PC-3 (cell line): ENCODE data around the gene KCNG2. TPM values are rescaled to one million over a fixed set of nuclear protein-coding genes. Genes with fewer than 3 reads are reported as not detected.

ENCODE experiments used
- ATAC-seq: fragments of 200-7000 bp; cut with Tn5 transposase; 2 replicates; pipeline ENCODE4 v1.9.1; 2020; ENCODE audit warnings: mild to moderate bottlenecking, moderate library complexity
- BruUV-seq: library from RNA; stranded (reverse); fragments of 400-500 nt; replicated peaks from 2 replicates; lab custom pipeline; 2021; lab: Mats Ljungman, UMichigan
- CTCF ChIA-PET: fragments of 300-600 bp; sonication (Branson Sonifier 250); formaldehyde crosslinking; loops from one replicate; lab custom pipeline; 2022; ENCODE audit warnings: antibody characterized with exemption; lab: Charles Lee
- POLR2A ChIA-PET: fragments of 300-600 bp; sonication (Branson Sonifier 250); formaldehyde crosslinking; loops from one replicate; lab custom pipeline; 2022; ENCODE audit warnings: antibody characterized with exemption; ENCODE audit not compliant: unreplicated experiment; lab: Charles Lee
- DNase-seq: peaks from one replicate; pipeline ENCODE4 v3.0.0-alpha.2; 2015
- H2AFZ ChIP-seq: fragments of 300-600 bp; sonication (generic); 2 replicates; pipeline ENCODE4 v1.6.0; 2016; ENCODE audit warnings: antibody characterized with exemption, low read length
- H3F3A ChIP-seq: fragments of 300-600 bp; sonication (generic); one replicate; pipeline ENCODE4 v1.6.0; 2017; ENCODE audit warnings: antibody characterized with exemption, low read length, control low read depth, mild to moderate bottlenecking; ENCODE audit not compliant: unreplicated experiment
- H3K27ac ChIP-seq: fragments of 300-600 bp; sonication (generic); 2 replicates; pipeline ENCODE4 v1.5.1; 2016; ENCODE audit warnings: mild to moderate bottlenecking, low read length
- H3K27me3 ChIP-seq: fragments of 300-600 bp; sonication (generic); 2 replicates; pipeline ENCODE4 v1.6.1; 2016; ENCODE audit warnings: low read length, mixed read lengths
- H3K36me3 ChIP-seq: fragments of 300-600 bp; sonication (generic); 2 replicates; pipeline ENCODE4 v1.6.1; 2016; ENCODE audit warnings: low read depth, mixed run types, low read length, mixed read lengths
- H3K4me1 ChIP-seq: fragments of 300-600 bp; sonication (generic); 2 replicates; pipeline ENCODE4 v1.5.1; 2016; ENCODE audit warnings: low read length; ENCODE audit not compliant: insufficient read depth
- H3K4me2 ChIP-seq: fragments of 300-600 bp; sonication (generic); 2 replicates; pipeline ENCODE4 v1.6.0; 2016; ENCODE audit warnings: low read length
- H3K4me3 ChIP-seq: fragments of 300-600 bp; sonication (generic); 2 replicates; pipeline ENCODE4 v1.5.1; 2016; ENCODE audit warnings: mild to moderate bottlenecking, low read length, mixed read lengths
- H3K79me2 ChIP-seq: fragments of 300-600 bp; sonication (generic); 2 replicates; pipeline ENCODE4 v1.6.1; 2017; ENCODE audit warnings: low read length, mixed read lengths
- H3K9ac ChIP-seq: fragments of 300-600 bp; sonication (generic); 2 replicates; pipeline ENCODE4 v1.6.0; 2016; ENCODE audit warnings: mild to moderate bottlenecking, low read length
- H3K9me2 ChIP-seq: fragments of 300-600 bp; sonication (generic); replicated peaks from 2 replicates; pipeline ENCODE4 v1.6.1; 2016; ENCODE audit warnings: mixed run types, low read length, mixed read lengths
- H3K9me3 ChIP-seq: fragments of 300-600 bp; sonication (generic); 2 replicates; pipeline ENCODE4 v1.6.1; 2016; ENCODE audit warnings: low read length, mixed read lengths
- H4K20me1 ChIP-seq: fragments of 300-600 bp; sonication (generic); 2 replicates; pipeline ENCODE4 v1.6.1; 2016; ENCODE audit warnings: low read length, mixed read lengths
- EZH2 ChIP-seq: fragments of 300-600 bp; sonication (generic); IDR thresholded peaks from one replicate; pipeline ENCODE4 v1.6.1; 2017; ENCODE audit warnings: antibody characterized with exemption, mild to moderate bottlenecking, low read length; ENCODE audit not compliant: unreplicated experiment
- EZH2phosphoT487 ChIP-seq: fragments of 300-600 bp; sonication (generic); IDR thresholded peaks from 2 replicates; pipeline ENCODE4 v1.6.1; 2018; ENCODE audit warnings: mild to moderate bottlenecking, antibody characterized with exemption, low read length, borderline replicate concordance
- intact Hi-C: fragments of 100-400 bp; cut with micrococcal nuclease; formaldehyde crosslinking; loops from 2 replicates; pipeline ENCODE4 v1.9.0; 2023
- total RNA-seq: library from RNA; depleted of rRNA; stranded (reverse); fragments of >200 nt; gene quantifications from 2 replicates; pipeline ENCODE4 v1.2.3, GENCODE V29; 2014
- TF ChIP-seq, protein P1 (sequence below): fragments of 300-600 bp; sonication (generic); conservative IDR thresholded peaks from 2 replicates; pipeline ENCODE4 v1.5.1; 2017; ENCODE audit warnings: antibody characterized with exemption, low read depth, mild to moderate bottlenecking, low read length

The KCNG2 gene
- total RNA-seq, 1 experiment from 2014 or later, result not detected

DNA sequence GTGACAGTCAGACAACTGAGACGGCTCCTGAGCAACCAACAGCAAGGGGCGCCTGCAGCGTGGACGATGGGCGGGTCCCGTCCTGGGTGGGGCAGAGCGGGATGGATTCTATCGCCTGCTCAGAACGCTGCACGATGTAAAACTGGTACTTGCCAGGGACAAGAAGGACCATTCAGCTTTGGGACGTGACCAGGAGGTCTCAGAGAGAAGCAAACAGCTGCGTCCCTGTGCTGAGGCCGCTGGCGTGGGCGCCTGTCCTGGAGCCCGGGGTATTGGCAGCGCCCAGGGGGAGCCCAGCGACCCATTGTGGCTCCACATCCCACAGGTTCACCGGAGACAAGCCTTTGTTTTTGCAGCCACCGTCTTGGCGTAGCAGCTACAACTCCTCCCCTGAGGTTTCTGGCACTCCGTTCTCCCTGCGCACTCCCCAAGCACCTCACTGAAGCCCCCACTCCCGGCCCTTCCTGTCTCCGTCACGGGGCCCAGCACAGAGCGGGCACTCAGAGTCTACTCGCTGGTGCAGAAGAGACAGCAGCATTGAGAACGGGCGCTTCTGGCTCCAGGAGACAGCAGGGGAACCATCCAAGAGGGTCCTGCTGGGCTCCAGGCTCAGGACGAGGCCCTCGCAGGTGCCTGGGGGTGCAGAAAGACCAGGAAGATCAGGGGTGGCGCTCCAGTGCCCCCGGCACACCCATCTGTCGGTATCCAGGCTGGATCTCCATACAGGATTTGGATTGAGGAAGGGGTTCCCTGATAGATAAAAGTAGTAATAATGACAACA is 22.1 kb upstream of the KCNG2 start:
- H3K27me3 ChIP-seq, result peaks cover 47% of the 10 kb centered on the region
- TF ChIP-seq, protein P1, sequence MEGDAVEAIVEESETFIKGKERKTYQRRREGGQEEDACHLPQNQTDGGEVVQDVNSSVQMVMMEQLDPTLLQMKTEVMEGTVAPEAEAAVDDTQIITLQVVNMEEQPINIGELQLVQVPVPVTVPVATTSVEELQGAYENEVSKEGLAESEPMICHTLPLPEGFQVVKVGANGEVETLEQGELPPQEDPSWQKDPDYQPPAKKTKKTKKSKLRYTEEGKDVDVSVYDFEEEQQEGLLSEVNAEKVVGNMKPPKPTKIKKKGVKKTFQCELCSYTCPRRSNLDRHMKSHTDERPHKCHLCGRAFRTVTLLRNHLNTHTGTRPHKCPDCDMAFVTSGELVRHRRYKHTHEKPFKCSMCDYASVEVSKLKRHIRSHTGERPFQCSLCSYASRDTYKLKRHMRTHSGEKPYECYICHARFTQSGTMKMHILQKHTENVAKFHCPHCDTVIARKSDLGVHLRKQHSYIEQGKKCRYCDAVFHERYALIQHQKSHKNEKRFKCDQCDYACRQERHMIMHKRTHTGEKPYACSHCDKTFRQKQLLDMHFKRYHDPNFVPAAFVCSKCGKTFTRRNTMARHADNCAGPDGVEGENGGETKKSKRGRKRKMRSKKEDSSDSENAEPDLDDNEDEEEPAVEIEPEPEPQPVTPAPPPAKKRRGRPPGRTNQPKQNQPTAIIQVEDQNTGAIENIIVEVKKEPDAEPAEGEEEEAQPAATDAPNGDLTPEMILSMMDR, result no peak
- TF ChIP-seq EZH2phosphoT487 (no peak), EZH2 (no peak)
- no peaks in the 10 kb centered on the region for H3K36me3 ChIP-seq
- no peak overlapping the region for H3K9ac ChIP-seq
- no peak overlapping the region for H3K4me2 ChIP-seq
- no peaks in the 10 kb centered on the region for H3K4me1 ChIP-seq
- DNase-seq, result no peak
- no peaks in the 10 kb centered on the region for H3K79me2 ChIP-seq
- intact Hi-C loops, result no loop called here
- no peaks in the 10 kb centered on the region for H3F3A ChIP-seq
- no peak for ATAC-seq
- CTCF ChIA-PET, result no interaction called here
- H3K9me2 ChIP-seq, result no peaks in the 10 kb centered on the region
- no TSS peak for BruUV-seq
- no peak overlapping the region for H3K4me3 ChIP-seq
- POLR2A ChIA-PET, result no interaction called here
- H3K27ac ChIP-seq, result no peak overlapping the region
- H4K20me1 ChIP-seq, result no peaks in the 10 kb centered on the region
- H3K9me3 ChIP-seq, result no peaks in the 10 kb centered on the region
- no peak overlapping the region for H2AFZ ChIP-seq

DNA sequence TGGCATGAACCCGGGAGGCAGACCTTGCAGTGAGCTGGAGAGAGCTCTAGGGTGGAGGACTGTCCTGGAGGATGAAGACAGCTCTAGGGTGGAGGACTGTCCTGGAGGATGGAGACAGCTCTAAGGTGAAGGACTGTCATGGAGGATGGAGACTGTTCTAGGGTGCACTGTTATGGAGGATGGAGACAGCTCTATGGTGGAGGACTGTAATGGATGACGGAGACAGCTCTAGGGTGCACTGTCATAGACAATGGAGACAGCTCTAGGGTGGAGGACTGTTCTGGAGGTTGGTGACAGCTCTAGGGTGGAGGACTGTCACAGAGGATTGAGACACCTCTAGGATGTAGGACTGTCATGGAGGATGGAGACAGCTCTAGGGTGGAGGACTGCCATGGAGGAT is 21.1 kb upstream of the KCNG2 start:
- Histone ChIP-seq H3K9ac (no peak overlapping the region), H3K4me1 (no peaks in the 10 kb centered on the region), H2AFZ (no peak overlapping the region), H3F3A (no peaks in the 10 kb centered on the region), H3K9me2 (no peaks in the 10 kb centered on the region), H3K4me2 (no peak overlapping the region), H3K79me2 (no peaks in the 10 kb centered on the region), H3K27ac (no peak overlapping the region), H3K9me3 (no peaks in the 10 kb centered on the region), H3K27me3 (peaks cover 44% of the 10 kb centered on the region), H4K20me1 (no peaks in the 10 kb centered on the region), H3K36me3 (no peaks in the 10 kb centered on the region), H3K4me3 (no peak overlapping the region)
- no peak for ATAC-seq
- DNase-seq, result no peak
- TF ChIP-seq, protein P1, result no peak
- TF ChIP-seq EZH2, result no peak
- ChIA-PET POLR2A (no interaction called here), CTCF (no interaction called here)
- no TSS peak for BruUV-seq
- intact Hi-C loops, result no loop called here

DNA sequence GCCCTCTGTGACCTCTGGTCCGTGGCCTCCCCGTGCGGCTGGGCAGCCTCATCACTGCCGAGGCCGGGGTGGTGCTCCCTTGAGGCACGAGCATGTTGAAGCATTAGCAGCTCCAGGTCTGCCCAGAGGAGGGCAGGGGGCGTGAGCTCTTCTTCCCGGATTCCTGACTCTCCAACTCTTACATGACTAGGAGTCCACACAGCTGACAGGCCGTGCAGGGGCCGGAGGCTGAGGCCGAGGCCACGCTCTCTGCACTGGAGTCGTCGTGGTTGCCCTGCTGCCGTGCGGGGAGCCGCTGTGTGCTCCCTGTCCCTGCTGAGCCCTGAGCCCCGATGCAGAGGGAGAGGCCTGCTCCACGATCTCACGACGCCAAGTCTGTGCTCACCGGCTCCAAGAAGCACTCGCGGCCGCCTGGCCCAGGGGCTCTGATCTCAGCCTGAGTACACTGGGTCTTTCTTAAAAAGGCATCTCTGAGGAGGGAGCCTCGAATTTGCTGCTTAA is 19.4 kb upstream of the KCNG2 start:
- Histone ChIP-seq H3K79me2 (no peaks in the 10 kb centered on the region), H3K27ac (no peak overlapping the region), H3K4me3 (no peak overlapping the region), H3K9me2 (no peaks in the 10 kb centered on the region), H3K27me3 (peaks cover 32% of the 10 kb centered on the region), H3K9ac (no peak overlapping the region), H4K20me1 (no peaks in the 10 kb centered on the region), H3K4me2 (no peak overlapping the region), H3K4me1 (no peaks in the 10 kb centered on the region), H3F3A (no peaks in the 10 kb centered on the region), H3K36me3 (no peaks in the 10 kb centered on the region), H2AFZ (no peak overlapping the region), H3K9me3 (no peaks in the 10 kb centered on the region)
- ATAC-seq, result no peak
- no TSS peak for BruUV-seq
- TF ChIP-seq EZH2phosphoT487 (no peak), EZH2 (no peak)
- TF ChIP-seq, protein P1, result no peak
- intact Hi-C loops, result no loop called here
- DNase-seq, result no peak
- ChIA-PET POLR2A (interaction anchor here (0.6 kb wide), 1 partner anchor 94 kb away, joined by 7 read pairs; no protein-coding TSS in a partner anchor), CTCF (no interaction called here)
